Common myeloid progenitor, CD34-positive (primary cell): ENCODE data around the gene ALK.

Source experiments
- CTCF ChIA-PET: fragments of 350-600 bp; sonication (Branson Sonifier 250); formaldehyde crosslinking; loops from one replicate; lab custom pipeline; 2021; ENCODE audit warnings: antibody characterized with exemption; lab: Charles Lee
- POLR2A ChIA-PET: fragments of 350-600 bp; sonication (Branson Sonifier 250); formaldehyde crosslinking; loops from one replicate; lab custom pipeline; 2021; ENCODE audit warnings: antibody characterized with exemption; lab: Charles Lee
- DNase-seq, 3 donors: peaks; one replicate each; pipeline versions ENCODE4 v3.0.0 to v3.0.0-alpha.2; 2013
- H3K27ac ChIP-seq, 2 experiments: 1 replicate in 1 of 2; 2 replicates in 1 of 2; pipeline ENCODE4 v1.7.0; 2013; ENCODE audit warnings: inconsistent platforms in 2 of 2, low read length in 2 of 2, mild to moderate bottlenecking in 2 of 2, low read depth in 1 of 2, moderate library complexity in 1 of 2; ENCODE audit not compliant: severe bottlenecking in 2 of 2, insufficient read depth in 1 of 2, poor library complexity in 1 of 2
- H3K27me3 ChIP-seq, 5 experiments: replicated peaks in 2 of 5; 1 replicate in 3 of 5; 2 replicates in 2 of 5; pipeline versions ENCODE4 v1.6.1 to v1.7.0; 2013; ENCODE audit warnings: low read length in 4 of 5, mild to moderate bottlenecking in 2 of 5, moderate library complexity in 2 of 5, inconsistent platforms in 1 of 5; ENCODE audit not compliant: insufficient read depth in 5 of 5, control insufficient read depth in 4 of 5
- H3K36me3 ChIP-seq, 4 experiments: 1 replicate in 2 of 4; 2 replicates in 2 of 4; pipeline versions ENCODE4 v1.6.1 to v1.7.0; 2013; ENCODE audit warnings: low read length in 3 of 4, control low read depth in 1 of 4, mild to moderate bottlenecking in 1 of 4; ENCODE audit not compliant: control insufficient read depth in 4 of 4, insufficient read depth in 4 of 4
- H3K4me1 ChIP-seq, 4 experiments: 1 replicate in 3 of 4; 2 replicates in 1 of 4; pipeline versions ENCODE4 v1.6.1 to v1.7.1; 2013; ENCODE audit warnings: low read length in 3 of 4, mild to moderate bottlenecking in 3 of 4, control low read depth in 1 of 4, inconsistent platforms in 1 of 4, moderate library complexity in 1 of 4; ENCODE audit not compliant: control insufficient read depth in 4 of 4, insufficient read depth in 4 of 4; ENCODE audit errors: control extremely low read depth in 1 of 4
- H3K4me3 ChIP-seq, 7 experiments: 1 replicate in 4 of 7; 2 replicates in 3 of 7; pipeline versions ENCODE4 v1.5.1 to v1.7.0; 2013; ENCODE audit warnings: mild to moderate bottlenecking in 7 of 7, low read length in 6 of 7, moderate library complexity in 6 of 7, inconsistent platforms in 2 of 7, low read depth in 2 of 7, control low read depth in 1 of 7; ENCODE audit not compliant: insufficient read depth in 4 of 7, control insufficient read depth in 1 of 7; ENCODE audit errors: extremely low read depth in 1 of 7
- H3K9me3 ChIP-seq, 5 experiments: 1 replicate in 4 of 5; 2 replicates in 1 of 5; pipeline versions ENCODE4 v1.6.1 to v1.7.1; 2013; ENCODE audit warnings: low read length in 4 of 5, mild to moderate bottlenecking in 2 of 5, inconsistent platforms in 1 of 5, low read depth in 1 of 5, moderate library complexity in 1 of 5; ENCODE audit not compliant: control insufficient read depth in 4 of 5, insufficient read depth in 2 of 5; ENCODE audit errors: control extremely low read depth in 1 of 5
- WGBS: methylation state at CpG from one replicate; pipeline ENCODE4 v1.1.5; 2013; ENCODE audit not compliant: insufficient coverage; 5-methylcytosine and 5-hydroxymethylcytosine counted together

Gene ALK

GRCh38 chr2:29317077-29317517 is 604.3 kb downstream of the ALK start:
- Histone ChIP-seq H3K36me3 (no peaks in the 10 kb centered on the region), H3K4me3 (no peak overlapping the region), H3K27ac (no peak overlapping the region), H3K27me3 (no peaks in the 10 kb centered on the region), H3K9me3 (no peaks in the 10 kb centered on the region), H3K4me1 (peaks cover 21 to 87% (median 57%) of the 10 kb centered on the region in 4 experiments)
- ChIA-PET CTCF (interaction anchor here (1.3 to 1.7 kb wide), 2 partner anchors 8 to 9 kb away, joined by 4 to 5 read pairs; no protein-coding TSS in a partner anchor), POLR2A (no interaction called here)
- DNase-seq, result peak in 2 of 3 donors; percentile 62 to 64
- WGBS, result 11% methylated on average over 3 of the region's 3 CpGs

- ChIA-PET POLR2A (no interaction called here), CTCF (interaction anchor here (0.7 to 1.4 kb wide), 4 partner anchors 13 to 402 kb away, joined by 3 to 4 read pairs (median 3); no protein-coding TSS in a partner anchor)
- H3K27me3 ChIP-seq, result no peaks in the 10 kb centered on the region
- H3K9me3 ChIP-seq, result no peaks in the 10 kb centered on the region
- H3K4me3 ChIP-seq, result peak overlapping the region in 6 of 7 experiments; percentile 25 to 72 (median 53)
- no peak overlapping the region for H3K27ac ChIP-seq
- no peaks in the 10 kb centered on the region for H3K36me3 ChIP-seq
- peak; percentile 60 to 87 (median 83) for DNase-seq
- 20% methylated on average over 10 of the region's 18 CpGs for WGBS
- peaks cover 15 to 79% (median 48%) of the 10 kb centered on the region in 4 experiments for H3K4me1 ChIP-seq
Measured at GRCh38 chr2:29314816-29315571, 606.4 kb downstream of the ALK start.

- Histone ChIP-seq H3K4me3 (no peak overlapping the region), H3K9me3 (no peaks in the 10 kb centered on the region), H3K27ac (no peak overlapping the region), H3K27me3 (no peaks in the 10 kb centered on the region), H3K4me1 (peaks cover 7 to 51% (median 33%) of the 10 kb centered on the region in 4 experiments), H3K36me3 (no peaks in the 10 kb centered on the region)
- ChIA-PET POLR2A (no interaction called here), CTCF (interaction anchor here (1.0 to 4.7 kb wide), 4 partner anchors 12 to 530 kb away, joined by 3 to 20 read pairs (median 6); no protein-coding TSS in a partner anchor)
- no peak for DNase-seq
- WGBS, result 60% methylated on average over 5 of the region's 5 CpGs
Measured at GRCh38 chr2:29311458-29311857, 609.9 kb downstream of the ALK start.

GRCh38 chr2:29310650-29311348 is 610.6 kb downstream of the ALK start:
- DNase-seq, result no peak
- Histone ChIP-seq H3K36me3 (no peaks in the 10 kb centered on the region), H3K27ac (no peak overlapping the region), H3K4me3 (no peak overlapping the region), H3K27me3 (no peaks in the 10 kb centered on the region), H3K4me1 (peaks cover 7 to 45% (median 31%) of the 10 kb centered on the region in 4 experiments), H3K9me3 (no peaks in the 10 kb centered on the region)
- POLR2A ChIA-PET, result no interaction called here
- 79% methylated on average over 10 of the region's 10 CpGs for WGBS
- CTCF ChIA-PET, result interaction anchor here (0.6 to 4.7 kb wide), 9 partner anchors 13 to 530 kb away, joined by 3 to 20 read pairs (median 4); no protein-coding TSS in a partner anchor

- WGBS, result 58% methylated on average over 7 of the region's 9 CpGs
- DNase-seq, result peak; percentile 72 to 84 (median 76)
- Histone ChIP-seq H3K27me3 (peaks cover 0 to 1% (median 0%) of the 10 kb centered on the region in 5 experiments), H3K36me3 (no peaks in the 10 kb centered on the region), H3K4me3 (no peak overlapping the region), H3K4me1 (peaks cover 5 to 31% (median 17%) of the 10 kb centered on the region in 4 experiments), H3K27ac (no peak overlapping the region), H3K9me3 (no peaks in the 10 kb centered on the region)
- POLR2A ChIA-PET, result no interaction called here
- CTCF ChIA-PET, result interaction anchor here (0.8 to 4.7 kb wide), 25 partner anchors 8 to 535 kb away, joined by 3 to 20 read pairs (median 3); no protein-coding TSS in a partner anchor
Measured at GRCh38 chr2:29309090-29310029, 612.0 kb downstream of the ALK start.

GRCh38 chr2:29308366-29308765 is 613.0 kb downstream of the ALK start:
- Histone ChIP-seq H3K4me3 (no peak overlapping the region), H3K9me3 (no peaks in the 10 kb centered on the region), H3K27ac (no peak overlapping the region), H3K27me3 (peaks cover 0 to 1% (median 0%) of the 10 kb centered on the region in 5 experiments), H3K4me1 (peaks cover 2 to 21% (median 9%) of the 10 kb centered on the region in 4 experiments), H3K36me3 (no peaks in the 10 kb centered on the region)
- ChIA-PET CTCF (interaction anchor here (0.8 to 4.7 kb wide), 19 partner anchors 10 to 536 kb away, joined by 3 to 20 read pairs (median 3); no protein-coding TSS in a partner anchor), POLR2A (no interaction called here)
- 92% methylated on average over 8 of the region's 9 CpGs for WGBS
- no peak for DNase-seq
